8988T (cell line): Measurements from ENCODE around the gene SDCCAG8.

Source experiments
- DNase-seq: peaks from one replicate; pipeline ENCODE4 v3.0.0; 2011

SDCCAG8 gene

GRCh38 chr1:243489681-243490546 lies 234.1 kb downstream of the SDCCAG8 start:
- DNase-seq = no peak

- DNase-seq = no peak
Measured at GRCh38 chr1:243490748-243491686, 235.2 kb downstream of the SDCCAG8 start.

GRCh38 chr1:243493156-243494129 lies 237.6 kb downstream of the SDCCAG8 start:
- DNase-seq = no peak

- no peak for DNase-seq
Measured at GRCh38 chr1:243494741-243495431, 239.0 kb downstream of the SDCCAG8 start.

GRCh38 chr1:243495442-243496186 lies 239.8 kb downstream of the SDCCAG8 start:
- no peak for DNase-seq

- no peak for DNase-seq
Measured at GRCh38 chr1:243496187-243496646, 240.4 kb downstream of the SDCCAG8 start.

- DNase-seq = no peak
Measured at GRCh38 chr1:243496806-243497205, 241.0 kb downstream of the SDCCAG8 start.

GRCh38 chr1:243497939-243498681 lies 242.3 kb downstream of the SDCCAG8 start:
- no peak for DNase-seq

GRCh38 chr1:243499248-243499647 lies 243.4 kb downstream of the SDCCAG8 start:
- no peak for DNase-seq

GRCh38 chr1:243499711-243500110 lies 243.9 kb downstream of the SDCCAG8 start:
- no peak for DNase-seq

- no peak for DNase-seq
Measured at GRCh38 chr1:243500512-243500911, 244.7 kb downstream of the SDCCAG8 start.

- DNase-seq = no peak
Measured at GRCh38 chr1:243501002-243501401, 245.2 kb downstream of the SDCCAG8 start.

GRCh38 chr1:243503155-243503554 lies 247.3 kb downstream of the SDCCAG8 start:
- no peak for DNase-seq

- no peak for DNase-seq
Measured at GRCh38 chr1:243505986-243506689, 250.3 kb downstream of the SDCCAG8 start.

- DNase-seq = no peak
Measured at GRCh38 chr1:243507001-243507671, 251.3 kb downstream of the SDCCAG8 start.

- no peak for DNase-seq
Measured at GRCh38 chr1:243507672-243508302, 251.9 kb downstream of the SDCCAG8 start.

GRCh38 chr1:243508303-243508713 lies 252.5 kb downstream of the SDCCAG8 start:
- DNase-seq = no peak

- no peak for DNase-seq
Measured at GRCh38 chr1:243508943-243509342, 253.1 kb downstream of the SDCCAG8 start.
